SK-N-MC (cell line): Measurements from ENCODE around the gene MMRN2.

ENCODE experiments used
- EZH2 ChIP-seq: fragments of 200-600 bp; sonication (generic); IDR thresholded peaks from one replicate; pipeline ENCODE4 v1.6.1; 2017; ENCODE audit warnings: antibody characterized with exemption
- FOXP2 ChIP-seq: optimal IDR thresholded peaks from 2 replicates; pipeline ENCODE3; 2011; ENCODE audit warnings: mild to moderate bottlenecking, moderate library complexity; ENCODE audit not compliant: insufficient read depth; ENCODE audit errors: extremely low read length, control extremely low read depth
- POLR2AphosphoS5 ChIP-seq: IDR thresholded peaks from 2 replicates; pipeline ENCODE4 v1.6.1; 2012; ENCODE audit warnings: mild to moderate bottlenecking, low read depth, low read length, borderline replicate concordance

DNA sequence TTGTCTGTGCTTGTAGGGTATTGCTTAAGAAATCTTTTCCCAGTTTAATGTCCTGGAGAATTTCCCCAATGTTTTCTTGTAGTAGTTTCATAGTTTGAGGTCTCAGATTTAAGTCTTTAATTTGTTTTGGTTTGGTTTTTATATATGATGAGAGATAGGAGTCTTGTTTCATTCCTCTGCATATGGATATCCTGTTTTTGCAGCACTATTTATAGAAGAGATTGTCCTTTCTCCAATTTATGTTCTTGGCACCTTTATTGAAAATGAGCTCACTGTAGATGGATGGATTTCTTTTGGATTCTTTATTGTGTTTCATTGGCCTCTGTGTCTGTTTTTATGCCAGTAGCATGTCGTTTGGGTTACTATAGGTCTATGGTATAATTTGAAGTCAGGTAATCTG lies 31.1 kb upstream of the MMRN2 start:
- TF ChIP-seq EZH2 (no peak), POLR2AphosphoS5 (no peak), FOXP2 (no peak)
